ENCODE results near the gene FEM1A. TPM values are rescaled to one million over a fixed set of nuclear protein-coding genes. Genes with fewer than 3 reads are reported as not detected.

FEM1A gene
- total RNA-seq, 1 experiment from 2014 or later: 20.0 TPM

DNA sequence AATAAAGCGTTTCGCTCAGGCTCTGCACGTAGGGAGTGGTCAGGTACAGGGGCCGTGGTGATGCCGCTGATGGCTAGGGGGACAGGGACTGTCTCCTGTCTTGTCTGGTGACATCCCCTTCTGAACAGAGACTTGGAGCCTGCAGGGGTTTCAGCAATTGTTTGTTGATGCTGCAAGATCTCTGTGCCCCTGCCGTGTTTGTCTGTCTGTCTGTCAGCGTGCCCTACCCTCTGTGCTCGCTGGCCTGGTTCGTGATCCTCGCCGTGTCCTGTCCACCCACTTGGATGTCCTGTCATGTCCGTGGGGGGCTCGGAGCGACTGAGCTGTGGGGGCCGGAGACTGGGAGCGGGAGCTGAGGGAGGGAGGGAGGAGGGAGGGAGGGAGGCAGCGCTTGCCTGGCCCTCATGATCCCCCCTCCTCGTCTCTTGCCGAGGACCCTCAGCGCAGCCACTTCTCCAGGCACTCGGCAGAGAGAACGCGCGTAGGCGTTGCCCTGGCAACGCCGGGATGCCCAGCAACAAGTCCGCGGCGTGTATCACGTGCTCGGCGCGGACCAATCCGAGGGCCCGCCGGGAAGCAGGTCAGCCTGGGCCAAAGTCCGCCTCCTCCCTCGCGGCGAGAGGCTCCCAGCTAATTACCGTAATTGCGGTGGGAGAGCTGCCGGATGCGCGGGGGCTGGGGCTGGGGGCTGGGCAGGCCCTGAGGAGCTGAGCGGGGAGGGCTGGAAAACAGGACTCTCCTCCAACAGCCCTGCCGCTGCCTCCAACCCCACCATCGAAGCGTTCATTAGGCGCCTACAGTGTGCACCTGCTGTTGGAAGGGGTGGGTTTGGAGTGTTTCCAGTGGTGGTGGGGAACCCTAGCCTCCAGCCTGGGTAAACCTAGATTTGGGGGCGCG, 31.9 kb upstream of the FEM1A start:
- H2AFZ ChIP-seq (ENCODE audit: low read length): no peak overlapping the region
- no peaks in the 10 kb centered on the region for H3K9me3 ChIP-seq (ENCODE audit: control insufficient read depth, low read depth, low read length)
- no peak for TF ChIP-seq CTCF (conservative IDR thresholded peaks at IDR 0.05)
- no peak overlapping the region for H2BK15ac ChIP-seq (ENCODE audit: low read depth, low read length)
- H3K23me2 ChIP-seq (ENCODE audit: insufficient read length, low read depth, low read length, poor library complexity, severe bottlenecking): peaks cover 4% of the 10 kb centered on the region
- no peaks in the 10 kb centered on the region for H3K79me1 ChIP-seq (ENCODE audit: insufficient read depth, low read depth, low read length, poor library complexity, severe bottlenecking)
- no peaks in the 10 kb centered on the region for H4K20me1 ChIP-seq (ENCODE audit: control insufficient read depth, insufficient read depth, insufficient read length)
- no peak overlapping the region for H3K27ac ChIP-seq (ENCODE audit: insufficient read length, low read depth, low read length)
- WGBS (ENCODE audit: extremely low coverage, insufficient read length, low lambda C conversion rate): no CpG with 5 or more reads among the region's 53 CpGs
- H2BK5ac ChIP-seq (ENCODE audit: insufficient read length, low read length): no peak overlapping the region
- no peak overlapping the region for H3K23ac ChIP-seq (ENCODE audit: insufficient read length, low read depth, low read length)
- Mint-ChIP-seq H3K4me1 (peaks cover 5 to 14% of the 10 kb centered on the region in 2 experiments), H3K27me3 (ENCODE audit: low read depth) (peaks cover 45% of the 10 kb centered on the region), H3K9me3 (no peaks in the 10 kb centered on the region), H3K36me3 (ENCODE audit: insufficient read depth in 1 of 3, low read depth in 3 of 3) (no peaks in the 10 kb centered on the region), H3K27ac (no peak overlapping the region), H3K4me3 (peak overlapping the region; percentile 36 to 75; a peak in 4 of 5 replicates)
- H3K4ac ChIP-seq (ENCODE audit: low read depth, low read length): no peak overlapping the region
- peak overlapping the region; percentile 55 for H3K4me2 ChIP-seq (ENCODE audit: insufficient read depth, insufficient read length, low read length)
- H3K56ac ChIP-seq (ENCODE audit: insufficient read length, low read depth, low read length): no peak overlapping the region
- H4K5ac ChIP-seq (ENCODE audit: insufficient read length, low read depth, low read length): no peak overlapping the region
- no peaks in the 10 kb centered on the region; the same call in 1 of the 2 replicates for H3K27me3 ChIP-seq (ENCODE audit: insufficient read depth, low read length)
- no peak overlapping the region for H4K8ac ChIP-seq (replicated peaks; ENCODE audit: insufficient read length, low read depth, low read length)
- H3K4me1 ChIP-seq (ENCODE audit: insufficient read depth, low read length): no peaks in the 10 kb centered on the region; the same call in 1 of the 2 replicates
- no peaks in the 10 kb centered on the region for H3K79me2 ChIP-seq (ENCODE audit: insufficient read depth, low read length)
- no peak overlapping the region for H2BK12ac ChIP-seq (ENCODE audit: insufficient read length, low read depth, low read length)
- no peak overlapping the region for H3K9ac ChIP-seq (ENCODE audit: extremely low read depth, insufficient read length, low read length)
- no peak overlapping the region for H2BK20ac ChIP-seq (ENCODE audit: low read depth, low read length, poor library complexity, severe bottlenecking)
- H2AK5ac ChIP-seq (ENCODE audit: insufficient read length, low read length): no peak overlapping the region
- DNase-seq: peak; percentile 98
- no peak overlapping the region for H3T11ph ChIP-seq (ENCODE audit: low read length)
- H2BK120ac ChIP-seq (ENCODE audit: low read depth, low read length, poor library complexity, severe bottlenecking): no peak overlapping the region
- peak overlapping the region; percentile 79 for H3K18ac ChIP-seq (ENCODE audit: insufficient read length, low read depth, low read length)
- peak overlapping the region; percentile 34; the same call in 1 of the 2 replicates for H3K14ac ChIP-seq (ENCODE audit: insufficient read depth, low read length)
- no peak overlapping the region for H4K91ac ChIP-seq (ENCODE audit: insufficient read length, low read depth, low read length)
